Thymus (tissue), 11 donors: ENCODE measurements around the gene NFIC. TPM values are rescaled to one million over a fixed set of nuclear protein-coding genes. Genes with fewer than 3 reads are reported as not detected.

Experiments used
- DNase-seq, 9 donors: peaks; one replicate each; pipeline ENCODE4 v3.0.0-alpha.2; 2013; ENCODE audit warnings: low spot score in 9 of 9, low read depth in 6 of 9, missing footprints in 1 of 9
- H3K27ac ChIP-seq, 2 donors: one replicate each; pipeline ENCODE4 v1.5.1; 2013; ENCODE audit warnings: control low read depth in 1 of 2, low read depth in 1 of 2, low read length in 1 of 2, mild to moderate bottlenecking in 1 of 2, moderate library complexity in 1 of 2
- H3K27me3 ChIP-seq, 2 donors: one replicate each; pipeline ENCODE4 v1.5.1; 2013; ENCODE audit warnings: low read length in 1 of 2; ENCODE audit not compliant: control insufficient read depth in 2 of 2, insufficient read depth in 1 of 2
- H3K36me3 ChIP-seq, 2 donors: one replicate each; pipeline ENCODE4 v1.5.1; 2013; ENCODE audit warnings: low read length in 1 of 2, mild to moderate bottlenecking in 1 of 2, moderate library complexity in 1 of 2; ENCODE audit not compliant: control insufficient read depth in 2 of 2, insufficient read depth in 2 of 2
- H3K4me1 ChIP-seq, 2 donors: one replicate each; pipeline ENCODE4 v1.5.1; 2013; ENCODE audit warnings: low read length in 2 of 2; ENCODE audit not compliant: control insufficient read depth in 2 of 2, insufficient read depth in 2 of 2
- H3K4me3 ChIP-seq, 2 donors: one replicate each; pipeline ENCODE4 v1.5.1; 2013; ENCODE audit warnings: low read length in 2 of 2, control low read depth in 1 of 2, mild to moderate bottlenecking in 1 of 2
- H3K9me3 ChIP-seq, 2 donors: one replicate each; pipeline ENCODE4 v1.5.1; 2013; ENCODE audit warnings: low read length in 1 of 2, mild to moderate bottlenecking in 1 of 2; ENCODE audit not compliant: control insufficient read depth in 2 of 2, insufficient read depth in 1 of 2
- WGBS: extraction: QIAGEN DNeasy Blood & Tissue Kit; methylation state at CpG from one replicate; pipeline ENCODE4 v1.1.7; 2013; 5-methylcytosine and 5-hydroxymethylcytosine counted together
- polyA plus RNA-seq: library from polyadenylated mRNA; stranded (reverse); fragments of 200-250 nt; gene quantifications from one replicate; pipeline ENCODE4 v1.2.3, GENCODE V29; 2013
- total RNA-seq: library from RNA; stranded (reverse); fragments of 120-200 nt; gene quantifications from one replicate; pipeline ENCODE4 v1.2.4, GENCODE V29; 2013
- donor health status: healthy.

NFIC gene
- total and polyA plus RNA-seq, 2 donors, result 2.1 to 17.0 TPM

GRCh38 chr19:3463714-3464586, 97.6 kb downstream of the NFIC start:
- H3K27me3 ChIP-seq, result peaks cover 0 to 49% of the 10 kb centered on the region in 2 donors
- no peak overlapping the region for H3K27ac ChIP-seq
- whole genome bisulfite sequencing, result 92% methylated on average over 57 of the region's 57 CpGs
- no peak overlapping the region for H3K4me3 ChIP-seq
- peaks cover 2 to 12% of the 10 kb centered on the region in 2 donors for H3K9me3 ChIP-seq
- H3K4me1 ChIP-seq, result peaks cover 0 to 12% of the 10 kb centered on the region in 2 donors
- peaks cover 0 to 10% of the 10 kb centered on the region in 2 donors for H3K36me3 ChIP-seq
- no peak for DNase-seq

- peaks cover 0 to 10% of the 10 kb centered on the region in 2 donors for H3K36me3 ChIP-seq
- WGBS, result 97% methylated on average over 31 of the region's 31 CpGs
- H3K27me3 ChIP-seq, result peaks cover 0 to 46% of the 10 kb centered on the region in 2 donors
- H3K4me1 ChIP-seq, result peaks cover 0 to 7% of the 10 kb centered on the region in 2 donors
- peaks cover 2 to 12% of the 10 kb centered on the region in 2 donors for H3K9me3 ChIP-seq
- H3K27ac ChIP-seq, result no peak overlapping the region
- H3K4me3 ChIP-seq, result no peak overlapping the region
- DNase-seq, result no peak
Observed at GRCh38 chr19:3464587-3465235, 98.3 kb downstream of the NFIC start.

GRCh38 chr19:3465552-3465951, 99.2 kb downstream of the NFIC start:
- Histone ChIP-seq H3K27me3 (peaks cover 0 to 46% of the 10 kb centered on the region in 2 donors), H3K27ac (no peak overlapping the region), H3K4me3 (no peak overlapping the region), H3K4me1 (peaks cover 0 to 3% of the 10 kb centered on the region in 2 donors), H3K36me3 (peaks cover 0 to 10% of the 10 kb centered on the region in 2 donors), H3K9me3 (peaks cover 2 to 12% of the 10 kb centered on the region in 2 donors)
- no peak for DNase-seq
- WGBS, result 95% methylated on average over 7 of the region's 7 CpGs

GRCh38 chr19:3466635-3467034, 100.3 kb downstream of the NFIC start:
- H3K27ac ChIP-seq, result no peak overlapping the region
- H3K4me3 ChIP-seq, result no peak overlapping the region
- H3K4me1 ChIP-seq, result peaks cover 0 to 3% of the 10 kb centered on the region in 2 donors
- peaks cover 0 to 10% of the 10 kb centered on the region in 2 donors for H3K36me3 ChIP-seq
- 98% methylated on average over 9 of the region's 9 CpGs for WGBS
- peaks cover 0 to 48% of the 10 kb centered on the region in 2 donors for H3K27me3 ChIP-seq
- peaks cover 2 to 12% of the 10 kb centered on the region in 2 donors for H3K9me3 ChIP-seq
- DNase-seq, result no peak

- Histone ChIP-seq H3K4me3 (no peak overlapping the region), H3K9me3 (peaks cover 2 to 12% of the 10 kb centered on the region in 2 donors), H3K4me1 (peaks cover 0 to 3% of the 10 kb centered on the region in 2 donors), H3K27ac (no peak overlapping the region), H3K27me3 (peaks cover 0 to 45% of the 10 kb centered on the region in 2 donors), H3K36me3 (peaks cover 0 to 10% of the 10 kb centered on the region in 2 donors)
- 96% methylated on average over 10 of the region's 10 CpGs for WGBS
- no peak for DNase-seq
Observed at GRCh38 chr19:3467437-3468198, 101.2 kb downstream of the NFIC start.

GRCh38 chr19:3468211-3468610, 101.8 kb downstream of the NFIC start:
- no peak for DNase-seq
- WGBS, result 97% methylated on average over 3 of the region's 3 CpGs
- Histone ChIP-seq H3K9me3 (peaks cover 2 to 12% of the 10 kb centered on the region in 2 donors), H3K27me3 (peaks cover 0 to 39% of the 10 kb centered on the region in 2 donors), H3K4me3 (no peak overlapping the region), H3K36me3 (peaks cover 0 to 9% of the 10 kb centered on the region in 2 donors), H3K4me1 (peaks cover 0 to 3% of the 10 kb centered on the region in 2 donors), H3K27ac (no peak overlapping the region)

GRCh38 chr19:3469638-3470499, 103.5 kb downstream of the NFIC start:
- Histone ChIP-seq H3K4me3 (no peak overlapping the region), H3K27ac (no peak overlapping the region), H3K27me3 (peaks cover 0 to 22% of the 10 kb centered on the region in 2 donors), H3K36me3 (no peaks in the 10 kb centered on the region), H3K4me1 (no peaks in the 10 kb centered on the region), H3K9me3 (peaks cover 2 to 12% of the 10 kb centered on the region in 2 donors)
- 75% methylated on average over 14 of the region's 14 CpGs for WGBS
- no peak for DNase-seq

- no peaks in the 10 kb centered on the region for H3K36me3 ChIP-seq
- H3K4me3 ChIP-seq, result no peak overlapping the region
- DNase-seq, result no peak
- peaks cover 0 to 15% of the 10 kb centered on the region in 2 donors for H3K27me3 ChIP-seq
- H3K9me3 ChIP-seq, result peaks cover 2 to 12% of the 10 kb centered on the region in 2 donors
- H3K27ac ChIP-seq, result no peak overlapping the region
- 86% methylated on average over 11 of the region's 11 CpGs for WGBS
- H3K4me1 ChIP-seq, result no peaks in the 10 kb centered on the region
Observed at GRCh38 chr19:3470500-3471128, 104.2 kb downstream of the NFIC start.
